Measurements from ENCODE around the gene RBL2.

DNA sequence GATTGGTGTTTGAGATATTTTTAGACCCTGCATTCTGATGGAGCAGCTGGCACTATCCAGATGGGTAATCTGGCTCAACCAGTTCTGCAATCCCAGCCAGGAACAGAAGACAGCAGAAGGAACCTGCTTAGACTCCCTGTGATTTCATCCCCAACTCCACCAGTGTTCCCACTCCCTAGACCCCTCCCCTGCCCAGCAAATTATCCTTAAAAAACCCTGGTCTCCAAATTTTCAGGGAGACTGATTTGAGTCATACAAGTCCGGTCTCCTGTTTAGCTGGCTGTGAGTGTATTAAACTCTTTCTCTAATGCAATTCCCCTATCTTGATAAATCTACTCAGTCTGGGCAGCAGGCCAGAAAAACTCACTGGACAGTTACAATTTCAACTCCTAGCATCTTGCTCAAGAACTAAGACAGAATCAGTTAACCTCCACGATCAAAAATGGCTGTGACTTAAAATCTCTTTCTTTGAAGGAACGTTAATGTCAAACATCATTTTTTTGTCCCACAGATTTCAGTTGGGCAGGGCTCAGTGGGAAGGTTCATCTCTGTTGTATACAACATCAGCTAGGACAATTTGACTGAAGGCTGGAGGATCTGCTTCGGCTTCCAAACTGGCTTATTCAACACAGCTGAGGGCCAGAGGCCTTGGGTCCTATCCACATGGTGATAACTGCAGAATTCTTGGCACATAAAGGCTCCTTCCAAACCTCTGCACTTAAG, 4.9 kb upstream of the RBL2 start:
- TF ChIP-seq MAX (IDR thresholded peaks at IDR 0.05) = no peak
- no peak for TF ChIP-seq CREB1 (IDR thresholded peaks at IDR 0.05)
- TF ChIP-seq EZH2 (IDR thresholded peaks at IDR 0.05; ENCODE audit: low read depth, low read length, severe bottlenecking) = no peak
- TF ChIP-seq CTCF (IDR thresholded peaks at IDR 0.05; ENCODE audit: control extremely low read depth in 1 of 3, insufficient read depth in 1 of 3, low read depth in 1 of 3, low read length in 3 of 3) = no peak
- no peak for TF ChIP-seq POLR2A (IDR thresholded peaks at IDR 0.05; ENCODE audit: control extremely low read depth in 1 of 2, low read depth in 2 of 2, low read length in 2 of 2)
- TF ChIP-seq POLR2AphosphoS5 (IDR thresholded peaks at IDR 0.05; ENCODE audit: low read depth, low read length) = no peak
- TF ChIP-seq CBX8 (IDR thresholded peaks at IDR 0.05; ENCODE audit: borderline replicate concordance, low read depth, low read length) = no peak
- no peak for TF ChIP-seq GTF2F1 (IDR thresholded peaks at IDR 0.05; ENCODE audit: borderline replicate concordance, low read depth, low read length)
- no peak for TF ChIP-seq GABPA (IDR thresholded peaks at IDR 0.05; ENCODE audit: borderline replicate concordance, insufficient read depth, low read length)
- no peak for TF ChIP-seq PHF8 (conservative IDR thresholded peaks at IDR 0.05; ENCODE audit: low read depth, low read length)
- TF ChIP-seq SAP30 (IDR thresholded peaks at IDR 0.05; ENCODE audit: insufficient read depth, insufficient replicate concordance, low read length) = no peak
- TF ChIP-seq FOSL1 (IDR thresholded peaks at IDR 0.05; ENCODE audit: insufficient read depth, low read depth, low read length) = no peak
- TF ChIP-seq RFX5 (IDR thresholded peaks at IDR 0.05; ENCODE audit: borderline replicate concordance, low read depth, low read length) = no peak
- TF ChIP-seq CHD2 (IDR thresholded peaks at IDR 0.05; ENCODE audit: low read length) = no peak
